Caco-2 (cell line): ENCODE results near the gene IQGAP3. TPM values are rescaled to one million over a fixed set of nuclear protein-coding genes. Genes with fewer than 3 reads are reported as not detected.

Experiments
- BruUV-seq: library from RNA; stranded (reverse); fragments of 400-500 nt; replicated peaks from 2 replicates; lab custom pipeline; 2021; lab: Mats Ljungman, UMichigan
- CTCF ChIA-PET: fragments of 300-600 bp; sonication (Branson Sonifier 250); formaldehyde crosslinking; loops from one replicate; lab custom pipeline; 2022; ENCODE audit warnings: antibody characterized with exemption; lab: Charles Lee
- POLR2A ChIA-PET: fragments of 300-600 bp; sonication (Branson Sonifier 250); formaldehyde crosslinking; loops from one replicate; lab custom pipeline; 2022; ENCODE audit warnings: antibody characterized with exemption; lab: Charles Lee
- DNase-seq, 2 experiments: peaks; one replicate each; pipeline versions ENCODE4 v3.0.0 to v3.0.0-alpha.2; 2020 to 2022
- H3K27me3 ChIP-seq: replicated peaks from 2 replicates; pipeline ENCODE4 v1.6.0; 2011; ENCODE audit warnings: low read length; ENCODE audit not compliant: control insufficient read depth, insufficient read depth
- H3K36me3 ChIP-seq: 2 replicates; pipeline ENCODE4 v1.5.1; 2011; ENCODE audit warnings: low read length; ENCODE audit not compliant: control insufficient read depth, insufficient read depth
- H3K4me1 ChIP-seq: fragments of 250-450 bp; sonication (Bioruptor Pico); 2 replicates; pipeline ENCODE4 v1.5.1; 2020; ENCODE audit warnings: mild to moderate bottlenecking
- H3K4me3 ChIP-seq: 2 replicates; pipeline ENCODE4 v1.5.1; 2011; ENCODE audit warnings: low read depth, mild to moderate bottlenecking, control low read depth, low read length
- H3K9me3 ChIP-seq: fragments of 250-450 bp; sonication (Bioruptor Pico); 2 replicates; pipeline ENCODE4 v1.5.1; 2020; ENCODE audit warnings: mild to moderate bottlenecking, moderate library complexity
- H3K27ac Mint-ChIP-seq: one replicate; pipeline ENCODE4 v1.8.0; 2022; ENCODE audit warnings: mixed read lengths; ENCODE audit not compliant: unreplicated experiment
- H3K27me3 Mint-ChIP-seq: one replicate; pipeline ENCODE4 v1.8.0; 2022; ENCODE audit warnings: mixed read lengths; ENCODE audit not compliant: insufficient read depth, unreplicated experiment
- H3K36me3 Mint-ChIP-seq: one replicate; pipeline ENCODE4 v1.8.0; 2022; ENCODE audit warnings: mild to moderate bottlenecking, mixed read lengths; ENCODE audit not compliant: insufficient read depth, unreplicated experiment
- H3K4me1 Mint-ChIP-seq: one replicate; pipeline ENCODE4 v1.8.0; 2022; ENCODE audit warnings: low read depth, mixed read lengths; ENCODE audit not compliant: unreplicated experiment
- H3K4me3 Mint-ChIP-seq: one replicate; pipeline ENCODE4 v1.8.0; 2022; ENCODE audit warnings: mild to moderate bottlenecking, moderate library complexity, mixed read lengths; ENCODE audit not compliant: unreplicated experiment
- H3K9me3 Mint-ChIP-seq: one replicate; pipeline ENCODE4 v1.8.0; 2022; ENCODE audit warnings: mixed read lengths; ENCODE audit not compliant: unreplicated experiment
- CTCF ChIP-seq, 2 experiments: fragments of 200-600 bp in 1 of 2; IDR thresholded peaks; 1 replicate in 1 of 2; 2 replicates in 1 of 2; pipeline versions ENCODE4 v1.5.1 to v1.8.0; 2011 to 2022; ENCODE audit warnings: antibody characterized with exemption in 1 of 2, control low read depth in 1 of 2, inconsistent platforms in 1 of 2, low read depth in 1 of 2, low read length in 1 of 2, mild to moderate bottlenecking in 1 of 2, moderate library complexity in 1 of 2; ENCODE audit not compliant: insufficient read depth in 1 of 2, severe bottlenecking in 1 of 2, unreplicated experiment in 1 of 2
- intact Hi-C: fragments of 100-400 bp; cut with micrococcal nuclease; formaldehyde crosslinking; loops from one replicate; pipeline ENCODE4 v1.10.0; 2022; ENCODE audit not compliant: unreplicated experiment
- total RNA-seq: library from RNA; stranded (reverse); gene quantifications from 2 replicates; pipeline ENCODE4 v1.2.3, GENCODE V29; 2022

Gene IQGAP3
- total RNA-seq, 1 experiment from 2014 or later, result 37.6 TPM

- H3K36me3 ChIP-seq, result no peaks in the 10 kb centered on the region; the same call in 1 of the 2 replicates
- H3K27me3 Mint-ChIP-seq, result no peaks in the 10 kb centered on the region
- H3K4me1 ChIP-seq, result no peaks in the 10 kb centered on the region
- H3K27ac Mint-ChIP-seq, result no peak overlapping the region
- ChIA-PET CTCF (interaction anchor here (0.6 kb wide), 1 partner anchor 25 kb away, joined by 3 read pairs; no protein-coding TSS in a partner anchor), POLR2A (no interaction called here)
- H3K4me3 ChIP-seq, result no peak overlapping the region
- H3K9me3 Mint-ChIP-seq, result no peaks in the 10 kb centered on the region
- no peak for TF ChIP-seq CTCF (IDR thresholded peaks at IDR 0.05; ENCODE audit: insufficient read depth in 1 of 2, low read depth in 1 of 2, low read length in 1 of 2, severe bottlenecking in 1 of 2, unreplicated experiment in 1 of 2)
- H3K4me3 Mint-ChIP-seq, result no peak overlapping the region
- DNase-seq, result no peak
- intact Hi-C loops, result no loop called here
- no TSS peak for BruUV-seq
- H3K36me3 Mint-ChIP-seq, result peaks cover 41% of the 10 kb centered on the region
- H3K9me3 ChIP-seq, result no peaks in the 10 kb centered on the region
- no peaks in the 10 kb centered on the region for H3K4me1 Mint-ChIP-seq
- no peaks in the 10 kb centered on the region for H3K27me3 ChIP-seq
Observed at GRCh38 chr1:156525856-156526489, 46.4 kb downstream of the IQGAP3 start.

- CTCF ChIA-PET, result no interaction called here
- Mint-ChIP-seq H3K4me3 (no peak overlapping the region), H3K9me3 (no peaks in the 10 kb centered on the region), H3K4me1 (no peaks in the 10 kb centered on the region), H3K27ac (no peak overlapping the region), H3K27me3 (no peaks in the 10 kb centered on the region), H3K36me3 (peaks cover 38% of the 10 kb centered on the region)
- POLR2A ChIA-PET, result no interaction called here
- no peaks in the 10 kb centered on the region for H3K27me3 ChIP-seq
- no peak overlapping the region for H3K4me3 ChIP-seq
- no TSS peak for BruUV-seq
- H3K36me3 ChIP-seq, result no peaks in the 10 kb centered on the region; the same call in 1 of the 2 replicates
- H3K9me3 ChIP-seq, result no peaks in the 10 kb centered on the region
- no peaks in the 10 kb centered on the region for H3K4me1 ChIP-seq
- intact Hi-C loops, result no loop called here
- no peak for TF ChIP-seq CTCF (IDR thresholded peaks at IDR 0.05; ENCODE audit: insufficient read depth in 1 of 2, low read depth in 1 of 2, low read length in 1 of 2, severe bottlenecking in 1 of 2, unreplicated experiment in 1 of 2)
- DNase-seq, result no peak
Observed at GRCh38 chr1:156525071-156525501, 47.3 kb downstream of the IQGAP3 start.

GRCh38 chr1:156524481-156524869 lies 47.9 kb downstream of the IQGAP3 start:
- Mint-ChIP-seq H3K36me3 (peaks cover 38% of the 10 kb centered on the region), H3K9me3 (no peaks in the 10 kb centered on the region), H3K4me1 (no peaks in the 10 kb centered on the region), H3K27ac (no peak overlapping the region), H3K27me3 (no peaks in the 10 kb centered on the region), H3K4me3 (no peak overlapping the region)
- Histone ChIP-seq H3K4me1 (no peaks in the 10 kb centered on the region), H3K27me3 (no peaks in the 10 kb centered on the region), H3K9me3 (no peaks in the 10 kb centered on the region), H3K36me3 (no peaks in the 10 kb centered on the region; the same call in 1 of the 2 replicates), H3K4me3 (no peak overlapping the region)
- intact Hi-C loops, result no loop called here
- POLR2A ChIA-PET, result no interaction called here
- no TSS peak for BruUV-seq
- CTCF ChIA-PET, result no interaction called here
- DNase-seq, result no peak
- TF ChIP-seq CTCF (IDR thresholded peaks at IDR 0.05; ENCODE audit: insufficient read depth in 1 of 2, low read depth in 1 of 2, low read length in 1 of 2, severe bottlenecking in 1 of 2, unreplicated experiment in 1 of 2), result no peak
